HG03060 (cell line): ENCODE measurements around the gene HGS.

Experiments
- ATAC-seq: cut with Tn5 transposase; IDR thresholded peaks from one replicate; pipeline ENCODE4 v1.9.1; 2021; ENCODE audit warnings: low read depth, moderate number of reproducible peaks; ENCODE audit not compliant: unreplicated experiment

Gene HGS

GRCh38 chr17:81702934-81703746 lies 19.3 kb downstream of the HGS start, which contains the start of gene MRPL12:
Gene MRPL12, plus strand, starts transcription at chr17:81703367. Its CDS starts 135 bp downstream, at chr17:81703502.
- ATAC-seq: no peak

GRCh38 chr17:81703747-81704654 lies 20.2 kb downstream of the HGS start:
- ATAC-seq: no peak

GRCh38 chr17:81705518-81706231 lies 21.9 kb downstream of the HGS start:
- ATAC-seq: no peak

GRCh38 chr17:81706232-81706611 lies 22.4 kb downstream of the HGS start:
- ATAC-seq: no peak

- no peak for ATAC-seq
Observed at GRCh38 chr17:81706757-81707624, 23.2 kb downstream of the HGS start.

GRCh38 chr17:81707725-81708646 lies 24.2 kb downstream of the HGS start:
- no peak for ATAC-seq

- ATAC-seq: no peak
Observed at GRCh38 chr17:81708739-81709185, 25.0 kb downstream of the HGS start.

- no peak for ATAC-seq
Observed at GRCh38 chr17:81710514-81711308, 26.9 kb downstream of the HGS start.

- ATAC-seq: no peak
Observed at GRCh38 chr17:81711814-81712467, 28.1 kb downstream of the HGS start, which contains the start of gene SLC25A10. Gene SLC25A10, plus strand, starts transcription at chr17:81712284. Its CDS starts 143 bp downstream, at chr17:81712427.

- no peak for ATAC-seq
Observed at GRCh38 chr17:81712468-81713003, 28.7 kb downstream of the HGS start.

GRCh38 chr17:81713004-81713555 lies 29.3 kb downstream of the HGS start:
- ATAC-seq: no peak

- ATAC-seq: no peak
Observed at GRCh38 chr17:81713556-81714411, 30.0 kb downstream of the HGS start.

GRCh38 chr17:81714412-81715106 lies 30.7 kb downstream of the HGS start:
- no peak for ATAC-seq

GRCh38 chr17:81715107-81715871 lies 31.5 kb downstream of the HGS start:
- no peak for ATAC-seq
